GM21367 (cell line): Measurements from ENCODE around the gene SYT4.
A peak's percentile ranks its signal among the peaks of the same experiment; 100 is the strongest.
"Not testable (repeated sequence)": the region's sequence is repeated elsewhere in the genome, so short reads cannot be mapped to it uniquely, and the experiment has no call there.

Source experiments
- ATAC-seq: cut with Tn5 transposase; IDR thresholded peaks from one replicate; pipeline ENCODE4 v1.9.1; 2021; ENCODE audit not compliant: unreplicated experiment

SYT4 gene, protein sequence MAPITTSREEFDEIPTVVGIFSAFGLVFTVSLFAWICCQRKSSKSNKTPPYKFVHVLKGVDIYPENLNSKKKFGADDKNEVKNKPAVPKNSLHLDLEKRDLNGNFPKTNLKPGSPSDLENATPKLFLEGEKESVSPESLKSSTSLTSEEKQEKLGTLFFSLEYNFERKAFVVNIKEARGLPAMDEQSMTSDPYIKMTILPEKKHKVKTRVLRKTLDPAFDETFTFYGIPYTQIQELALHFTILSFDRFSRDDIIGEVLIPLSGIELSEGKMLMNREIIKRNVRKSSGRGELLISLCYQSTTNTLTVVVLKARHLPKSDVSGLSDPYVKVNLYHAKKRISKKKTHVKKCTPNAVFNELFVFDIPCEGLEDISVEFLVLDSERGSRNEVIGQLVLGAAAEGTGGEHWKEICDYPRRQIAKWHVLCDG

DNA sequence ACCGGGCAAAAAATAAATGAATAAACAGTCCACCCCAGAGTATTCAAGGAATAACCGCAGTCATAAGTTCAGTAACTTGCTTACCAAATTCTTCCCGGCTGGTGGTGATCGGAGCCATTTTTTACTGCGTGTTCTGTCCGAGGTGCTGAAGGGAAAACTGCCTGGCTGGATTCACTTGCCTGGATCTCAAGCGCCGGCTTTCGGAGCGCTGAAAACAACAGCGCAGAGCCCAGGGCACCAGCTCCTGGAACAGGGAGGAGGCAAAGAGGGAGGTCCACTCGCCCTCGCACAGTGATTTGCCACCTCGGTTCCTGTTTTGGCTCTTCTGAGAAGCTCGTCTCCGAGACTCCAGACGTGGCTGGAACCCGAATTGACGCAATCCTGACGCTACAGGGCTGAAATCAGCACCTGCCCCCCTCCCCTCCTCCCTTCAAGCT lies at the start of gene SYT4:
Gene SYT4, minus strand, starts transcription at position 327 of the 437 bp plus-strand sequence. Its CDS starts 209 bp downstream, at position 118.
- ATAC-seq: no peak

DNA sequence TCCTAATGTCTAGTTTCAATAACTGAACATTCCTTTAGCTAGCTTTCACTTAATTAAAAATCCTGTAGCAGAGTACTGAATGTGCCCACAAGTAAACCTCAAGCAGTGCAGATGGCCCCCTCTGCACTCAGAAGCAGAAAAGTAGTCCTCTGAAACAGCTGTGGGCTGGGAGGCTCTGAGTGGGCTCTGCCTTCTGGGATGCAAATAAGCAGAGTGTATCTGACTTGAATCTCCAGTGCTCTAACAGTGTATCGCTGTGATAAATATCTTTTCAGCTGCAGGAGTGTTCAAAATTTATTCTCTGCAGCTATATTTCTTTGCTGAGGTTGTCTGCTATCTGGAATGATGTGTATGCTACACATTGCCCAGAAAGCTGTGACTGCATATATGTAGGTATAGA lies 44.8 kb upstream of the SYT4 start:
- ATAC-seq: no peak

DNA sequence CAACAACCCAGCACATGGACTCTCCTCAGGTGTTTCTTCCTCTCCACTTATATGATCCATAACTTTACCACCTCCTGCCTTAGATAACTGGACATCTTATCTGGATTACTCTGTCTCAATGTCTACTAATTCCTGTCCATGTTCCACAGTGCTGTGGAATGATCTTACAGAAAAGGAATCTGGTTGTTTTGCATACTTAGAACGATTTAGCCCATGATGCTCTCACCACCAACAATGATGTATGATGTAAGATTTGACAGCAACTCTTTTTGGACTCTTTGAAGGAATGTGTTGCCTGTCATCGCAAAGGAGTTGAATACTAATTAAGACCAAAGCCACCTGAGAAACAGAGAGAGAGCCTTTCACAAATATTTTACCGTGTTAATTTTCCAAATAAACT lies 37.7 kb upstream of the SYT4 start:
- no peak for ATAC-seq

DNA sequence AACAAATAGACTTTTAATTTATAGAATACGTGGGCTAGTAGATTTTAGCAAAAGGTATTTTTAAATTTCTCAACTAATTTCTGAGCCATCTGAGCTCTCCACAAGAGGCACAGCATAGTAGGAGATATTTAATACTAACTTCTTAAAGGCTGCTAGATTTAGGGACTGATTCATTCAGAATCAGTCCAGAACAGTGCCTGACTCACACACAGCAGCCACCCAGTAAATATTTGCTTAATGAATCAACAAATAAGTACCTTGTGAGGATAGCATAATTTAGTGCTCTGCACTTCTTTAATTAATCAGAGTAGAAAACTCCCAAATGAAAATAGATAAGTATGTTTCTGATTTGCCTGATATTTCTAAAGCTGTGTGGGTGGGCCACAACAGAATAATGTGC lies 35.6 kb upstream of the SYT4 start:
- ATAC-seq: no peak

DNA sequence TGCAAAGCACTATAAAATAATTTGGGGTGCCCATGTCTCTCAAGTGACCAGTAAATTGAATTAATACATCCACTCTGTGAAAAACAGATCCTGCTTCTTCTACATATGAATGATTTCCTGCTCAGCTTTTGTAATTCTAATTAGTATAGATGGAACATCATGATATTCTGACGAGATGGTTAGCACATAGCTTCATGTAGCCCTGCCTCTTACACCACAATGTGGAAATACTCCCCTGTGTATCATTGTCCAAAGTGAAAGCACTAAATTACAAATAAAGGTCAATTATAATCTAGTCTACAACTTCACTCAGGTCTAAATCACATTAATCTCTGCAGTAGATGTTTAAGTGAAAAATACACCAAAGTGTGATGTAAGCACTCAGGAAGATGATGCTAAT lies 32.9 kb upstream of the SYT4 start:
- ATAC-seq: no peak

DNA sequence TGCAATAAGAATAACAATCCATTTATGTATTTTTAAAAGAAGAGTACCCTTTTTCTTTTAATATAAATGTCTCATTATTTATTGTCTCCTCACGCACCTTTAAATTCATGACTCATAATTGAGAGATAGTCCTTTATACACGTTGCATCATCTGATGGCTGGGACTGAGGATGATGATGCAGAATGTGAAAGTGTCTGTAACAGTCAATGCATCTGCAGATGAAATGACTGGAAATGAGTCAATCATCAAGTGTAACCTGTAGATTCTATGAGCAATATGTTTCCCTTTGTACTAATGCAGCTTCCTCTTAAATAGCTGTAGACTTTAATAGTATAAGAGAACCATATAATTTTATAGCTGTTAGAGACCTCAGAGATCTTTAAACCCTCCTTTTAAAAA lies 26.1 kb upstream of the SYT4 start:
- ATAC-seq: no peak

DNA sequence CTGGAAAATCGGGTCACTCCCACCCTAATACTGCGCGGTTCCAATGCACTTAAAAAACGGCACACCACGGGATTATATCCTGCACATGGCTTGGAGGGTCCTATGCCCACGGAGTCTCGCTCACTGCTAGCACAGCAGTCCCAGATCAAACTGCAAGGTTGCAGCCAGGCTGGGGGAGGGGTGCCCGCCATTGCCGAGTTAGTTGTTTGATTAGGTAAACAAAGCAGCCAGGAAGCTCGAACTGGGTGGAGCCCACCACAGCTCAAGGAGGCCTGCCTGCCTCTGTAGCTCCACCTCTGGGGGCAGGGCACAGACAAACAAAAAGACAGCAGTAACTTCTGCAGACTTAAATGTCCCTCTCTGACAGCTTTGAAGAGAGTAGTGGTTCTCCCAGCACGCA lies 8.9 kb upstream of the SYT4 start:
- ATAC-seq: not testable (repeated sequence)

DNA sequence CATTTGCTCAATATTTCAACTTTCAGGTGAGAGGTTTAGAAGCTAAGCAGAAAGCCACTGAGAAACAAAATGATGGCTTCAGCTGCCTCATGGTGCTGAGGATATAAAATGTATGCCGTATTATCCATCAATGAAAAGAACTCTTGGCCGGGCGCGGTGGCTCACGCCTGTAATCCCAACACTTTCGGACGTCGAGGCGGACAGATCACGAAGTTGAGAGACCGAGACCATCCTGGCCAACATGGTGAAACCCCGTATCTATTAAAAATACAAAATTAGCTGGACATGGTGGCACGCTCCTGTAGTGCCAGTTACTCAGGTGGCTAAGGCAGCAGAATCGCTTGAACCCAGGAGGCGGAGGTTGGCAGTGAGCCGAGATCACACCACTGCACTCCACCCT lies 6.0 kb upstream of the SYT4 start:
- ATAC-seq: no peak

DNA sequence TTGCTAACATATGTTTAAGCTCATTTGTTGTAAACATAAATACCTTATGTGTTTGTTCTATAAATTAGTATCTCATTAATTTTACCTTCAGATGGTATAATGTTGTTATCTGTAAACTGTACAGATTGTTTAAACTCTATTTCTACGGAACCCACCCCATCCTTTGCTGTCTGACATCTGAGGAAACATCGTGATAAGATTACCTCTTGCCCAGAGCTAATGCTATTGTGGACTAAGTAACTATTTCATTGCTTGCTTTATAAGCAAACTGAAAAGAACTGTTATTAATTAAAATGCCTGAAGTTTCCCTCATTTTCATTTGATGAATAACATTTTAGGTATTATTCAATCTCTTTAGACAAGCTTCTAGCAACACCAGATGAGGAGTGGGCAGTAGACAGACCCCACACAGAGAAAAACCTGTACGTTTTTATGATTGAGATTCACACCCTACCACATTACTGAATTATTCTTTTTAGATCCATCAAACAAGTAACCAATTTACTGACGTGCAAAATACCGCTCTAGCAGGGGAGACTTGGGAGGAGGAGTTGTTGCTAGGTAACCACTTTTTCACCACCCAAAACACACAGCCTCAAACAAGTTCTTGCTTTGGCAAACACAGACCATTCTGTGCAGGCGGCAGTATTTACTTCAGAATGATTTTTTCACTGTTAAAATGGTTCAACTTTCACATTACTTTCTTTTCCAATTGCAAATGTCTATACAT lies 1.9 kb upstream of the SYT4 start:
- no peak for ATAC-seq

DNA sequence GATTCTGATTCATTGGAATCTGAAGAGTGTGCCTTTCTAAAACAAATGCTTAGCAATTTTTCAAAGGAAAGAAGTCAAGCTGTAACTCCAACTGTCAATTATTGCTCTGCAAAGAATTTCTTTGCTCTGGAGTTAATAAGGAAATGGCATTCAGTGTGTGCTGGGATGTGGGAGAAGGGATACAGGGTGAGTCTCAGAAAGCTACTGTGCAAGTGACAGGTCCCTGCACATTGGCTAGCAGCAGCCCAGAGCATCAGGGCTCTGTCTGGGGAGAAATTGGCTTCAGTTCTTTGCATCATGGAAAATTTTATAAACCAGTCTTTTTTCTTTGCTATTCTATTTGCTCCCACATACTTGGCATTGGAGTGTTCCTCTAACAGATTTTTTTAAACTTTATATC lies 1.1 kb upstream of the SYT4 start:
- no peak for ATAC-seq

DNA sequence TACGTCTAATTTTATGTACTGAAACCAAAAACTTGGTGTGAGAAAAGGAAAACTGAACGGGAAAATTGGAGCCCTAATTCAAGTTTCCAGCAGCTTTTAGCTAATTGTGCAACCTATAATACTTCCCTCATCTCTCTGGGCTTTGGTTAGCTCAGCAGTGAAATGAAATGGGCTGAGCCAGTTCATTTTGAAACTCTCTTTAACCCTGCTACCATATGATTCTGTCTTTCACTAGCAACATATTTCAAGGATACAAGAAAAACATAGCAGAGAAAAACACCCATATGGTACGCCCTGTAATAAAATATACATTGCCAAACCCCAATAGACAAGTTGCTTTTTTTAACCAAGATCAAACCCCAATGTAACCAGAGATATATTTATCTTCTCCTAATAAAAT lies 799 bp downstream of the SYT4 start:
- ATAC-seq: no peak

DNA sequence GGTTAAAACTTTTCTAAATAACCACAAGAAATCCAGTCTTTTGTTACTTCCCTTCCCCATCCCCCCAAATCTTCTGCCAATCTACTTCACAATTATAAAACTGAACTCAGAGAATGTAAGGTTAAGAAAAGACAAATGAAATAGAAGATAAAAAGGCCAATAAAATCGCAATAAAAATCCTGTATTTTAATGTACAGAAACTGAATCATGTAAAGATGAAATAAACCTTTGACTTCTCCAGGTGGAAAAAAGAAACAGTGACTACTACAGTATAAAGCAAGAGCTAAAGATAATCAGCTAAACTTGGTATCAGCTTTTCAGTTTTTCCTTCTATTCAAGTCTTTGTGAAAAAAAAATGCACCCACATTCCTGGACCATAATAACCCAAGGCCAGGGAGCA lies 1.7 kb downstream of the SYT4 start:
- no peak for ATAC-seq

DNA sequence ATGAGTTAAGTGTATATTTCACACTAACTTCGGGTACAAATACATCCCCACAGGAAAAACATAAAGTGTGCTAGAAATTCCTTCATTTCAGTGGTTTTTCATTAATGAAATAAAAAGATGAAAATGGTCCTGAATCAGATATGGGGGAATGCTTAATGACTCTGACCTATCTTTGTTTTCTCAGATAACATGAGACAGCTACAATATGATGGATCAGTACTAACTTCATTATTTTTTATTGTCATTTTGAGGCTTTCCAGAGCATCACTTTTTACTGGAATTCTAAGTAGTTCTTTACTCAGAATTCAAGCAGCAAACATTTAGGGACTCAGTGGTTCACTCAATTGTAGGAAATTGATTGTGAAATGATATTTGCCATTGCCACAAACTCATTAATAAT lies 2.8 kb downstream of the SYT4 start:
- ATAC-seq: no peak

DNA sequence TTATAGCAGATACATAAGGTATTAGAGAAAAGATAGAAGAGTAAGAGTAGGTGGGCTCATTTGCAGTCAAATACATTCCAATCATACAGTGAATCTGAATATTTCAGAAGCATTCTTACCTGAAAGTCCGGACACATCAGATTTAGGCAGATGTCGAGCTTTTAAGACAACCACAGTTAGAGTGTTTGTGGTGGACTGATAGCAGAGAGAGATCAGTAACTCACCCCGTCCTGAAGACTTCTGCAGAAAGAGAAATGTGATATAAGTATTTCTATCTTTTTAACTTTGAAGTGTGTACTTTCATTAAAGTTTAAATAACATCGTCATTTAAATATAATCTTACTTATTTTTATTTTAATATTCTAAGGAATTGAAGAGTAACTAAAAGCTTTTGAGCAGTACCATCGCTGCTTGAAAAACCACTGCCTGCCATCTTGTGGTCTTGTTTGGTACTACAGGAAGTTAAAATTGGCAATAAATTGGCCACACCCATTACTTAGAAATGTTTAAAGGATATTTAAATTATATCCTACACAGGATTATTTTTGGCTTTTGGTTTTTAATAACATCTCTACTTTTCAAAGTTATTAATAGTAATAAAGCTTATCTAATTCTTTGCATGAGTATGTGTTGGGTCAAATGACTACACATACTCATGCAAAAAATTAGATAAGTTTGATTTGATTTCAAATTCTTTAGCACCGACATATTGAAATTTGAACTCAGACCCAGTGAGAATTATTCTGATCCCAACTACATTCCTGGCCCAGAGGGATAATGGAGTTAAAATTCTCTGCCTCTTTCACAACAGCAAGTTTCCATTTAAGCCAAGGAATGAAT lies 5.5 kb downstream of the SYT4 start:
- ATAC-seq: peak; percentile 79

DNA sequence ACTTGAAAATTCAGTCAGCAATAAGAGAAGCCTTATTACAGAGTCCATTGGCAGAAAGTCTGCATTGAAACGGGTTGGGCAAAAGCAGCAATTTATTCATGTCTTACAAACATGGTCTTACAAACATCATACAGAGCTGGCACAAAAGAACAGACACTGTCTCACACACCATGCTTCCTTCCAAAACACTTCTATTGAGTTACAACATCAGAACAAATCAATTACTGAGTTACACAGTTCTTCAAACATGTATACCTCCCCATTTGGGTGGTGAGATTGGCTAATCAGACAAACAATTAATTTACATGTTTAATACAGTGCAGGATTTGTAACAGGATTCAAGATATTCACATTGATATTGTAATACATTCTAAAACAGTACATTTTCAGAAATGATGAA lies 9.5 kb downstream of the SYT4 start:
- no peak for ATAC-seq

DNA sequence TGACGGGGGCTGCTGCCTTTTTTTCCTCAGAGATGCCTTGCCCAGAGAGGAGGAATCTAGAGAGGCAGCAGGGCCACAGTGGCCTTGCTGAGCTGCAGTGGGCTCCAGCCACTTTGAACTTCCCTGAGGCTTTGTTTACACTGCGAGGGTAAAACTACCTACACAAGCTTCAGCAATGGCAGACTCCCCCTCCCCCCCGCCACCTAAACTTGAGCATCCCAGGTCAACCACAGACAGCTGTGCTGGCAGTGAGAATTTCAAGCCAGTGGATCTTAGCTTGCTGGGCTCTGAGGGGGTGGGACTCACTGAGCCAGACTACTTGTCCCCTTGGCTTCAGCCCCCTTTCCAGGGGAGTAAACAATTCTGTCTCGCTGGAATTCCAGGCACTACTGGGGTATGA lies 11.8 kb downstream of the SYT4 start:
- ATAC-seq: no peak

DNA sequence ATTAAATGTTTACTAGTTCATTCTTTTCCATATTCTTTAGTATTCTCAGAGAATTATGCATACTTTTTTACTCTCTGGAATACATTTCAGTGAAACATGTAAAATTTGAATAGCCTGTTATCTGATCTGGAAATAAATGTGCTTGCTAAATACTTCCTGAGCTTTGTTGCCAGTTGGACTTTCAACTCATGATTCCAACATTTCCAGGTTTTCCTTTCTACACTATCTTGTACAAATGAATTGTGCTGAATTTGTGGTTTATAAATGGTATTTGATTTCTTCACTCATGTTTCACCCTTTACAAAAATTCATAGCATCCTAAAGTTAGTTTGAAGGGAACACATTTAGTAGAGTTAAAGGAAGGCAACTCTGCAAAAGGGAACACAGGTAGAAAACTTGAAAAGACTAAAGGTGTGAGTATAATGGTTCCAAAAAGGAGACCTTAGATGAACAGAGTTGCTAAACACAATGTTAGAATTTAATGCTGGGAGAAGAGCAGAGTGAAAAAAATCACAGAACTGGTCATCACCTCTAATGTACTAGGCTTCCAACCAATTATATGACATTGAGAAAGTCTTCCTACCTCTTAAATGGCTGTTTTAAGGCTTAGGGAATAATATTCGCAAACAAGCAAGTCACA lies 28.6 kb downstream of the SYT4 start:
- no peak for ATAC-seq

DNA sequence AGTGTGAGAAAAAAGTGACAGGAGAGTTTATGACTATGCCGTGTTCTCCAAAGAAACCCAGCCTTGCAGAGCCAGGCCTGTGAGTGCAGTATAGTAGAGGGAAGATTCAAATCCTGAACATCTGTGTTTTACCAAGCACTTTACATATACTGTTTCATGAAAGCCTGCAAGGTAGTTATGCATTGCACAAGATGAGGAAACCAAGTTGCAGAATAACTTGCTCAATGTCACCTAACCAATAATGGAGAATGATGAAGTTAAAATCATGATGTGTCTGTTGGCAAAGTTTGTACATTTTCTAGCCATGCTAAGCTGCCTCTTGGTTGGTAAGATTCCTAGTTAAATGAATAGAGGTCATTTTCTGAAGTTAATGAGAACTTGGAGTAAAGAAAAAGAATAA lies 29.3 kb downstream of the SYT4 start:
- no peak for ATAC-seq

DNA sequence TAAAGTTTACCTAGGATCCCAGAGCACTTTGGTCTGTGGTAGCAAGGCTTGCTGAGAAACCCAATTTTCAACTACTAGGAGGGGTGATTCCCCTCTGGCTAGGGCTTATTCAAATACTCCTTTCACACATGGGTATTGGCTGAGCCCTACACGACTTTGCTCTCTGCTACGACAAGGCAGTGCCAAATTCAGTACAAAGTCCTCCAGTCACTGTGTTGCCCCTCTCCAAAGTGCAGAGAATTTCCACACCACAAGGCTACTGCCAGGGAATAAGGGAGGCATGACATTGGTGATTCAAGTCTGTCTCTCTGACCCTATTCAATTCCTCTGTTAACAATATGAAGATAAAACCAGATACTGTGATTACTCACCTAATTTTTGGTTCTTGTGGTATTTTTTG lies 38.9 kb downstream of the SYT4 start:
- ATAC-seq: no peak

DNA sequence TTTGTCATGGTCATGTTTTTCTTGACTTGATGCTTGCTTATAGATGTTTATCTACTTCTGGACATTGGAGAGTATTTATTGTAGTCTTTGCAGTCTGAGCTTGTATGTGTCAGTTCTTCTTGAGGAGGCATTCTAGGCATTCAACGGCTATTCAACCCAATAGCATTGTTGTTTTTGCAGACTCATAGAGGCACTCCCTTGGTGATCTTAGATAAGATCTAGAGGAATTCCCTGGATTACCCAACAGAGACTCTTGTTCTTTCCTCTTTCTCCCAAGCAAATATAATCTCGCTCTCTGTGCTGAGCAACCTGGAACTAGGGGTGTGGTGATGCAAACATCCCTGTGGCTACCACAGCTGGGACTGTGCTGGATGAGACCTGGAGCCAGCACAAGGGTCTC lies 40.4 kb downstream of the SYT4 start:
- ATAC-seq: no peak

DNA sequence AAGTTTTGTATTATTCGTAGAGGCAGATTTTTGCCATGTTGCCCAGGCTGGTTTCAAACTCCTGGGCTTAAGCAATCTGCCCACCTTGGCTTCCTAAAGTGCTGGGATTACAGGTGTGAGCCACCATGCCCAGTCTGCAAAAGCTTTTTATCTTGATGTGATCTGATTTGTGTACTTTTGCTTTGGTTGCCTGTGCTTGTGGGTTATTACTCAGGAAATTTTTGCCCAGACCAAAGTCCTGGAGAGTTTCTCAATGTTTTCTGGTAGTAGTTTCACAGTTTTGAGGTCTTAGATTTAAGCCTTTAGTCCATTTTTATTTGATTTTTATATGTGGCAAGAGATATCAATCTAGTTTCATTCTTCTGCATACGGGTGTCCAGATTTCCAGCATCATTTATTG lies 42.4 kb downstream of the SYT4 start:
- ATAC-seq: no peak
